ENCODE results near the gene CDHR5. TPM values are rescaled to one million over a fixed set of nuclear protein-coding genes. Genes with fewer than 3 reads are reported as not detected.
"Not testable (repeated sequence)": the region's sequence is repeated elsewhere in the genome, so short reads cannot be mapped to it uniquely, and the experiment has no call there.

The CDHR5 gene
- total RNA-seq, 1 experiment from 2014 or later: not detected

- no peaks in the 10 kb centered on the region for H3K27me3 ChIP-seq (replicated peaks; ENCODE audit: insufficient read depth, low read depth, low read length, poor library complexity)
- ChIA-PET CTCF (no interaction called here), POLR2A (ENCODE audit: low non-redundant PET) (no interaction called here)
- H3K27ac ChIP-seq (ENCODE audit: low read depth, low read length, poor library complexity, severe bottlenecking): no peak overlapping the region
- TF ChIP-seq CTCF (conservative IDR thresholded peaks at IDR 0.05; ENCODE audit: low read depth, low read length) (no peak), EZH2 (IDR thresholded peaks at IDR 0.05; ENCODE audit: borderline replicate concordance, low read depth, low read length, poor library complexity, severe bottlenecking) (no peak)
- H3K9me3 ChIP-seq (ENCODE audit: low read depth, low read length, poor library complexity, severe bottlenecking): no peaks in the 10 kb centered on the region
- intact Hi-C loops (cut with micrococcal nuclease; ENCODE audit: unreplicated experiment): no loop called here
- no peak for DNase-seq (ENCODE audit: low spot score)
- H3K4me1 ChIP-seq (ENCODE audit: insufficient read depth, low read length, poor library complexity, severe bottlenecking): peaks cover under 1% of the 10 kb centered on the region
- peaks cover 3% of the 10 kb centered on the region for H3K36me3 ChIP-seq (ENCODE audit: insufficient read depth, low read length, poor library complexity, severe bottlenecking)
- BruUV-seq (replicated peaks): no TSS peak
- H3K4me3 ChIP-seq (ENCODE audit: low read depth, low read length, poor library complexity, severe bottlenecking): no peak overlapping the region
Observed at GRCh38 chr11:655036-655726, 30.4 kb upstream of the CDHR5 start.

- CTCF ChIA-PET; POLR2A ChIA-PET (ENCODE audit: low non-redundant PET): not testable (repeated sequence)
Observed at GRCh38 chr11:654444-654843, 29.7 kb upstream of the CDHR5 start.

GRCh38 chr11:653837-654236, 29.1 kb upstream of the CDHR5 start:
- CTCF ChIA-PET: no interaction called here

More at GRCh38 chr11:654444-654843, 29.7 kb upstream of the CDHR5 start:
- H3K36me3 ChIP-seq (ENCODE audit: insufficient read depth, low read length, poor library complexity, severe bottlenecking); BruUV-seq (replicated peaks); H3K4me3 ChIP-seq (ENCODE audit: low read depth, low read length, poor library complexity, severe bottlenecking); H3K4me1 ChIP-seq (ENCODE audit: insufficient read depth, low read length, poor library complexity, severe bottlenecking); H3K9me3 ChIP-seq (ENCODE audit: low read depth, low read length, poor library complexity, severe bottlenecking); intact Hi-C loops (cut with micrococcal nuclease; ENCODE audit: unreplicated experiment); DNase-seq (ENCODE audit: low spot score); H3K27me3 ChIP-seq (replicated peaks; ENCODE audit: insufficient read depth, low read depth, low read length, poor library complexity); H3K27ac ChIP-seq (ENCODE audit: low read depth, low read length, poor library complexity, severe bottlenecking): not testable (repeated sequence)

GRCh38 chr11:653136-653535, 28.4 kb upstream of the CDHR5 start:
- H3K9me3 ChIP-seq (ENCODE audit: low read depth, low read length, poor library complexity, severe bottlenecking); BruUV-seq (replicated peaks); POLR2A ChIA-PET (ENCODE audit: low non-redundant PET); H3K4me1 ChIP-seq (ENCODE audit: insufficient read depth, low read length, poor library complexity, severe bottlenecking); intact Hi-C loops (cut with micrococcal nuclease; ENCODE audit: unreplicated experiment); H3K27me3 ChIP-seq (replicated peaks; ENCODE audit: insufficient read depth, low read depth, low read length, poor library complexity); DNase-seq (ENCODE audit: low spot score); H3K27ac ChIP-seq (ENCODE audit: low read depth, low read length, poor library complexity, severe bottlenecking); H3K4me3 ChIP-seq (ENCODE audit: low read depth, low read length, poor library complexity, severe bottlenecking); H3K36me3 ChIP-seq (ENCODE audit: insufficient read depth, low read length, poor library complexity, severe bottlenecking); CTCF ChIA-PET: not testable (repeated sequence)

More at GRCh38 chr11:653837-654236, 29.1 kb upstream of the CDHR5 start:
- Histone ChIP-seq H3K27ac (ENCODE audit: low read depth, low read length, poor library complexity, severe bottlenecking) (no peak overlapping the region), H3K36me3 (ENCODE audit: insufficient read depth, low read length, poor library complexity, severe bottlenecking) (peaks cover 3% of the 10 kb centered on the region), H3K4me3 (ENCODE audit: low read depth, low read length, poor library complexity, severe bottlenecking) (no peak overlapping the region), H3K4me1 (ENCODE audit: insufficient read depth, low read length, poor library complexity, severe bottlenecking) (no peaks in the 10 kb centered on the region), H3K9me3 (ENCODE audit: low read depth, low read length, poor library complexity, severe bottlenecking) (no peaks in the 10 kb centered on the region), H3K27me3 (replicated peaks; ENCODE audit: insufficient read depth, low read depth, low read length, poor library complexity) (no peaks in the 10 kb centered on the region)
- BruUV-seq (replicated peaks): no TSS peak
- intact Hi-C loops (cut with micrococcal nuclease; ENCODE audit: unreplicated experiment): no loop called here
- TF ChIP-seq EZH2 (IDR thresholded peaks at IDR 0.05; ENCODE audit: borderline replicate concordance, low read depth, low read length, poor library complexity, severe bottlenecking): no peak
- TF ChIP-seq CTCF (conservative IDR thresholded peaks at IDR 0.05; ENCODE audit: low read depth, low read length): no peak
- POLR2A ChIA-PET (ENCODE audit: low non-redundant PET): no interaction called here
- no peak for DNase-seq (ENCODE audit: low spot score)
